ENCODE data around the gene RETN. TPM values are rescaled to one million over a fixed set of nuclear protein-coding genes. Genes with fewer than 3 reads are reported as not detected.

Gene RETN
- total RNA-seq (2.3 TPM), polyA plus RNA-seq (17.8 TPM)

- no peak for DNase-seq (ENCODE audit: extremely low spot score)
- no peaks in the 10 kb centered on the region for H3K4me1 ChIP-seq (ENCODE audit: insufficient read depth)
- H3K36me3 ChIP-seq (ENCODE audit: insufficient read depth), result no peaks in the 10 kb centered on the region
- no peak within 1 kb of the TSS for H3K27ac ChIP-seq (ENCODE audit: low read depth)
- 78% methylated on average over 9 of the region's 9 CpGs for WGBS
- no peak within 1 kb of the TSS for H3K4me3 ChIP-seq (ENCODE audit: low read depth, low read length)
These were observed at the start of gene RETN for GRCh38 chr19:7668842-7669241. Gene RETN (plus strand): TSS chr19:7669049. CDS start chr19:7669327, 278 bp downstream.

GRCh38 chr19:7619671-7620441, 49.0 kb upstream of the RETN start:
- 88% methylated on average over 48 of the region's 48 CpGs for WGBS
- no peak overlapping the region for H3K4me3 ChIP-seq (ENCODE audit: low read depth, low read length)
- DNase-seq (ENCODE audit: extremely low spot score), result no peak
- H3K4me1 ChIP-seq (ENCODE audit: insufficient read depth), result no peaks in the 10 kb centered on the region
- H3K27ac ChIP-seq (ENCODE audit: low read depth), result peak overlapping the region; percentile 69
- peaks cover 4% of the 10 kb centered on the region for H3K36me3 ChIP-seq (ENCODE audit: insufficient read depth)

- WGBS, result 94% methylated on average over 57 of the region's 57 CpGs
- Histone ChIP-seq H3K36me3 (ENCODE audit: insufficient read depth) (peaks cover 4% of the 10 kb centered on the region), H3K4me1 (ENCODE audit: insufficient read depth) (no peaks in the 10 kb centered on the region), H3K4me3 (ENCODE audit: low read depth, low read length) (no peak overlapping the region), H3K27ac (ENCODE audit: low read depth) (no peak overlapping the region)
- DNase-seq (ENCODE audit: extremely low spot score), result no peak
These were observed 48.1 kb upstream of the RETN start for GRCh38 chr19:7620442-7621412.

- H3K36me3 ChIP-seq (ENCODE audit: insufficient read depth), result peaks cover 4% of the 10 kb centered on the region
- WGBS, result 86% methylated on average over 16 of the region's 16 CpGs
- H3K27ac ChIP-seq (ENCODE audit: low read depth), result no peak overlapping the region
- no peak overlapping the region for H3K4me3 ChIP-seq (ENCODE audit: low read depth, low read length)
- H3K4me1 ChIP-seq (ENCODE audit: insufficient read depth), result no peaks in the 10 kb centered on the region
- no peak for DNase-seq (ENCODE audit: extremely low spot score)
These were observed 45.7 kb upstream of the RETN start for GRCh38 chr19:7622933-7623685.

GRCh38 chr19:7623725-7624603, 44.9 kb upstream of the RETN start:
- Histone ChIP-seq H3K36me3 (ENCODE audit: insufficient read depth) (peaks cover 4% of the 10 kb centered on the region), H3K4me1 (ENCODE audit: insufficient read depth) (no peaks in the 10 kb centered on the region), H3K27ac (ENCODE audit: low read depth) (no peak overlapping the region), H3K4me3 (ENCODE audit: low read depth, low read length) (no peak overlapping the region)
- WGBS, result 93% methylated on average over 39 of the region's 39 CpGs
- DNase-seq (ENCODE audit: extremely low spot score), result no peak

- Histone ChIP-seq H3K36me3 (ENCODE audit: insufficient read depth) (peaks cover 4% of the 10 kb centered on the region), H3K4me3 (ENCODE audit: low read depth, low read length) (no peak overlapping the region), H3K4me1 (ENCODE audit: insufficient read depth) (no peaks in the 10 kb centered on the region), H3K27ac (ENCODE audit: low read depth) (no peak overlapping the region)
- WGBS, result 93% methylated on average over 17 of the region's 17 CpGs
- no peak for DNase-seq (ENCODE audit: extremely low spot score)
These were observed 44.0 kb upstream of the RETN start for GRCh38 chr19:7624810-7625209.

- Histone ChIP-seq H3K4me3 (ENCODE audit: low read depth, low read length) (no peak overlapping the region), H3K4me1 (ENCODE audit: insufficient read depth) (no peaks in the 10 kb centered on the region), H3K36me3 (ENCODE audit: insufficient read depth) (peaks cover 4% of the 10 kb centered on the region), H3K27ac (ENCODE audit: low read depth) (no peak overlapping the region)
- 97% methylated on average over 34 of the region's 34 CpGs for WGBS
- no peak for DNase-seq (ENCODE audit: extremely low spot score)
These were observed 43.0 kb upstream of the RETN start for GRCh38 chr19:7625763-7626372.

GRCh38 chr19:7627166-7627565, 41.7 kb upstream of the RETN start:
- H3K4me3 ChIP-seq (ENCODE audit: low read depth, low read length), result no peak overlapping the region

GRCh38 chr19:7628589-7629311, 40.1 kb upstream of the RETN start:
- 4% methylated on average over 15 of the region's 15 CpGs for WGBS
- no peak for DNase-seq (ENCODE audit: extremely low spot score)
- no peaks in the 10 kb centered on the region for H3K4me1 ChIP-seq (ENCODE audit: insufficient read depth)
- peak overlapping the region; percentile 87 for H3K4me3 ChIP-seq (ENCODE audit: low read depth, low read length)
- peak overlapping the region; percentile 73 for H3K27ac ChIP-seq (ENCODE audit: low read depth)
- H3K36me3 ChIP-seq (ENCODE audit: insufficient read depth), result no peaks in the 10 kb centered on the region

More at GRCh38 chr19:7627166-7627565, 41.7 kb upstream of the RETN start:
- Histone ChIP-seq H3K4me1 (ENCODE audit: insufficient read depth) (no peaks in the 10 kb centered on the region), H3K36me3 (ENCODE audit: insufficient read depth) (peaks cover 2% of the 10 kb centered on the region), H3K27ac (ENCODE audit: low read depth) (no peak overlapping the region)
- DNase-seq (ENCODE audit: extremely low spot score), result no peak
- WGBS, result 97% methylated on average over 24 of the region's 24 CpGs

- H3K4me1 ChIP-seq (ENCODE audit: insufficient read depth), result no peaks in the 10 kb centered on the region
These were observed 39.3 kb upstream of the RETN start, which contains the start of the genes PET100 and XAB2 for GRCh38 chr19:7629347-7630054. Gene PET100 (plus strand): TSS chr19:7629793. CDS start chr19:7629834, 41 bp downstream. Gene XAB2 (minus strand): TSS chr19:7629545. CDS start chr19:7629527, 18 bp downstream.

GRCh38 chr19:7631577-7631976, 37.3 kb upstream of the RETN start:
- WGBS, result 92% methylated on average over 12 of the region's 12 CpGs

More at GRCh38 chr19:7629347-7630054, 39.3 kb upstream of the RETN start, which contains the start of the genes PET100 and XAB2:
- Histone ChIP-seq H3K36me3 (ENCODE audit: insufficient read depth) (no peaks in the 10 kb centered on the region), H3K4me3 (ENCODE audit: low read depth, low read length) (peak within 1 kb of the TSS; percentile 87), H3K27ac (ENCODE audit: low read depth) (peak within 1 kb of the TSS; percentile 73)
- DNase-seq (ENCODE audit: extremely low spot score), result peak; percentile 99
- WGBS, result under 1% methylated on average over 40 of the region's 40 CpGs

More at GRCh38 chr19:7631577-7631976, 37.3 kb upstream of the RETN start:
- H3K27ac ChIP-seq (ENCODE audit: low read depth), result no peak overlapping the region
- H3K4me1 ChIP-seq (ENCODE audit: insufficient read depth), result no peaks in the 10 kb centered on the region
- H3K36me3 ChIP-seq (ENCODE audit: insufficient read depth), result no peaks in the 10 kb centered on the region
- no peak overlapping the region for H3K4me3 ChIP-seq (ENCODE audit: low read depth, low read length)
- DNase-seq (ENCODE audit: extremely low spot score), result no peak

Data from urinary bladder (tissue), 4 donors.